Astrocyte (in vitro differentiated cells and primary cell): Measurements from ENCODE around the gene GRK6. TPM values are rescaled to one million over a fixed set of nuclear protein-coding genes. Genes with fewer than 3 reads are reported as not detected.
"Not testable (repeated sequence)": the region's sequence is repeated elsewhere in the genome, so short reads cannot be mapped to it uniquely, and the experiment has no call there.

Experiments
- DNase-seq: peaks from one replicate; pipeline ENCODE4 v3.0.0-alpha.2; 2010; ENCODE audit warnings: low read depth
- FAIRE-seq: peaks from 2 replicates; lab custom pipeline; 2011; peaks lifted over from hg19 to GRCh38; lab: Jason Lieb, UNC
- H2AFZ ChIP-seq: 2 replicates; pipeline ENCODE4 v1.6.0; 2012; ENCODE audit warnings: low read depth, low read length, inconsistent platforms
- H3K27ac ChIP-seq: 2 replicates; pipeline ENCODE4 v1.5.1; 2011; ENCODE audit warnings: low read depth, low read length, inconsistent platforms
- H3K27me3 ChIP-seq: 2 replicates; pipeline ENCODE4 v1.6.0; 2011; ENCODE audit warnings: low read length, inconsistent platforms; ENCODE audit not compliant: insufficient read depth
- H3K36me3 ChIP-seq: 2 replicates; pipeline ENCODE4 v1.5.1; 2011; ENCODE audit warnings: low read length, inconsistent platforms; ENCODE audit not compliant: insufficient read depth
- H3K4me1 ChIP-seq: 2 replicates; pipeline ENCODE4 v1.5.1; 2011; ENCODE audit warnings: low read length, inconsistent platforms; ENCODE audit not compliant: insufficient read depth
- H3K4me2 ChIP-seq: 2 replicates; pipeline ENCODE4 v1.6.0; 2012; ENCODE audit warnings: low read length, inconsistent platforms
- H3K4me3 ChIP-seq: 2 replicates; pipeline ENCODE4 v1.5.1; 2011; ENCODE audit warnings: low read depth, mild to moderate bottlenecking, low read length, inconsistent platforms; ENCODE audit not compliant: insufficient read depth
- H3K79me2 ChIP-seq: 2 replicates; pipeline ENCODE4 v1.6.0; 2012; ENCODE audit warnings: mild to moderate bottlenecking, low read length, inconsistent platforms; ENCODE audit not compliant: insufficient read depth
- H3K9ac ChIP-seq: 2 replicates; pipeline ENCODE4 v1.6.0; 2012; ENCODE audit warnings: mild to moderate bottlenecking, low read length, inconsistent platforms
- H3K9me3 ChIP-seq: 2 replicates; pipeline ENCODE4 v1.5.1; 2012; ENCODE audit warnings: low read depth, mild to moderate bottlenecking, low read length, inconsistent platforms; ENCODE audit not compliant: insufficient read depth
- H4K20me1 ChIP-seq: 2 replicates; pipeline ENCODE4 v1.6.0; 2012; ENCODE audit warnings: low read length, inconsistent platforms; ENCODE audit not compliant: insufficient read depth
- H3K27ac Mint-ChIP-seq: one replicate; pipeline ENCODE4 v1.8.0; 2021; ENCODE audit warnings: mild to moderate bottlenecking, mixed read lengths; ENCODE audit not compliant: unreplicated experiment
- H3K27me3 Mint-ChIP-seq: one replicate; pipeline ENCODE4 v1.8.0; 2021; ENCODE audit warnings: low read depth, mixed read lengths; ENCODE audit not compliant: unreplicated experiment
- H3K36me3 Mint-ChIP-seq: one replicate; pipeline ENCODE4 v1.8.0; 2021; ENCODE audit warnings: low read depth, mixed read lengths; ENCODE audit not compliant: unreplicated experiment
- H3K4me1 Mint-ChIP-seq: one replicate; pipeline ENCODE4 v1.8.0; 2021; ENCODE audit warnings: low read depth, mixed read lengths; ENCODE audit not compliant: unreplicated experiment
- H3K4me3 Mint-ChIP-seq: one replicate; pipeline ENCODE4 v1.8.0; 2021; ENCODE audit warnings: mild to moderate bottlenecking, moderate library complexity, mixed read lengths; ENCODE audit not compliant: unreplicated experiment
- H3K9me3 Mint-ChIP-seq: one replicate; pipeline ENCODE4 v1.8.0; 2021; ENCODE audit warnings: mild to moderate bottlenecking, mixed read lengths; ENCODE audit not compliant: unreplicated experiment
- EZH2 ChIP-seq: IDR thresholded peaks from 2 replicates; pipeline ENCODE4 v1.6.1; 2012; ENCODE audit warnings: mild to moderate bottlenecking, low read length, inconsistent platforms; ENCODE audit not compliant: insufficient read depth
- total RNA-seq: library from RNA; stranded (reverse); gene quantifications from 2 replicates; pipeline ENCODE4 v1.2.1, GENCODE V29; 2021
- TF ChIP-seq, protein P1 (sequence below): IDR thresholded peaks from 2 replicates; pipeline ENCODE4 v1.5.1; 2011; ENCODE audit warnings: low read depth, mild to moderate bottlenecking, inconsistent platforms, low read length, moderate library complexity; ENCODE audit not compliant: insufficient read depth

GRK6 gene
- total RNA-seq, 1 donor from 2014 or later = 25.9 TPM

DNA sequence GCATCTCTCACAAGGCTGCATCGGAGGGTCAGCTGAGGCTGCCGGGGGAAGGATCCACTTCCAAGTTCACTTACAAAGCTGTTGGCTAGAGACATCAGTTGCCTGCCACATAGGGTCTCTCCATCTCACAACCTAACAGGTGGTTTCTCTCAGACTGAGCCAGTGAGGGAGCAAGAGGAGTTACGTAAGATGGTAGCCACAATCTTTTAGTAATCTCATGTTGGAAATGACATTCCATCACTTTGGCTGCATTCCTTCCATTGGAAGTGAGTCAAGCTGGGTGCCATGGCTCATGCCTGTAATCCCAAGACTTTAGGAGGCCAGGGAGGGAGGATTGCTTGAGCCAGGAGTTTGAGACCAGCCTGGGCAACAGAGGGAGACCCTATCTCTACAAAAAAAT is 7.4 kb upstream of the GRK6 start:
- H3K36me3 Mint-ChIP-seq = peaks cover 2% of the 10 kb centered on the region
- Histone ChIP-seq H3K4me3 (no peak overlapping the region), H2AFZ (no peak overlapping the region), H3K9ac (no peak overlapping the region), H3K36me3 (no peaks in the 10 kb centered on the region), H4K20me1 (no peaks in the 10 kb centered on the region), H3K79me2 (no peaks in the 10 kb centered on the region), H3K4me1 (no peaks in the 10 kb centered on the region), H3K4me2 (no peak overlapping the region), H3K27ac (no peak overlapping the region), H3K27me3 (peaks cover 2% of the 10 kb centered on the region), H3K9me3 (no peaks in the 10 kb centered on the region)
- no peaks in the 10 kb centered on the region for H3K9me3 Mint-ChIP-seq
- H3K4me1 Mint-ChIP-seq = peaks cover 2% of the 10 kb centered on the region
- no peak for TF ChIP-seq EZH2
- TF ChIP-seq, protein P1, sequence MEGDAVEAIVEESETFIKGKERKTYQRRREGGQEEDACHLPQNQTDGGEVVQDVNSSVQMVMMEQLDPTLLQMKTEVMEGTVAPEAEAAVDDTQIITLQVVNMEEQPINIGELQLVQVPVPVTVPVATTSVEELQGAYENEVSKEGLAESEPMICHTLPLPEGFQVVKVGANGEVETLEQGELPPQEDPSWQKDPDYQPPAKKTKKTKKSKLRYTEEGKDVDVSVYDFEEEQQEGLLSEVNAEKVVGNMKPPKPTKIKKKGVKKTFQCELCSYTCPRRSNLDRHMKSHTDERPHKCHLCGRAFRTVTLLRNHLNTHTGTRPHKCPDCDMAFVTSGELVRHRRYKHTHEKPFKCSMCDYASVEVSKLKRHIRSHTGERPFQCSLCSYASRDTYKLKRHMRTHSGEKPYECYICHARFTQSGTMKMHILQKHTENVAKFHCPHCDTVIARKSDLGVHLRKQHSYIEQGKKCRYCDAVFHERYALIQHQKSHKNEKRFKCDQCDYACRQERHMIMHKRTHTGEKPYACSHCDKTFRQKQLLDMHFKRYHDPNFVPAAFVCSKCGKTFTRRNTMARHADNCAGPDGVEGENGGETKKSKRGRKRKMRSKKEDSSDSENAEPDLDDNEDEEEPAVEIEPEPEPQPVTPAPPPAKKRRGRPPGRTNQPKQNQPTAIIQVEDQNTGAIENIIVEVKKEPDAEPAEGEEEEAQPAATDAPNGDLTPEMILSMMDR = no peak
- FAIRE-seq = no peak
- DNase-seq = peak; percentile 40
- H3K27me3 Mint-ChIP-seq = peaks cover 31% of the 10 kb centered on the region
- no peak overlapping the region for H3K27ac Mint-ChIP-seq
- H3K4me3 Mint-ChIP-seq = no peak overlapping the region

DNA sequence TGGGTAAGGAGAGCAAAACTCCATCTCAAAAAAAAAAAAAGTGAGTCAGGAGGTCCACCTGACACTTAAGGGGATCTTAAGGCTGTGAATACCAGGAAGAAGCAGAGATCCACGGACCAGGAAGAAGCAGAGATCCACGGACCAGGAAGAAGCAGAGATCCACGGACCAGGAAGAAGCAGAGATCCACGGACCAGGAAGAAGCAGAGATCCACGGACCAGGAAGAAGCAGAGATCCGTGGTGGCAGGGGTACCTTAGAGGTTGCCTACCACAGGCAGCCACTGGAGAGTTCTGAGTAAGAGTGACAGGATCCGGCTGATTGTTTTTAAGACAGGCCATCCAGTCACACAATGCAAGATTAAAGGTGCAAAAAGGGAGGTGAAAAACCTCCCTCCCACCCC is 6.0 kb upstream of the GRK6 start:
- peaks cover 28% of the 10 kb centered on the region for H3K27me3 Mint-ChIP-seq
- H3K4me1 Mint-ChIP-seq, H3K27ac ChIP-seq, H4K20me1 ChIP-seq, H2AFZ ChIP-seq, H3K36me3 Mint-ChIP-seq, H3K4me2 ChIP-seq, H3K36me3 ChIP-seq, H3K27ac Mint-ChIP-seq, H3K4me3 Mint-ChIP-seq, H3K27me3 ChIP-seq, H3K4me1 ChIP-seq, FAIRE-seq, H3K9ac ChIP-seq, H3K9me3 ChIP-seq, H3K9me3 Mint-ChIP-seq, DNase-seq, H3K4me3 ChIP-seq, H3K79me2 ChIP-seq: not testable (repeated sequence)

DNA sequence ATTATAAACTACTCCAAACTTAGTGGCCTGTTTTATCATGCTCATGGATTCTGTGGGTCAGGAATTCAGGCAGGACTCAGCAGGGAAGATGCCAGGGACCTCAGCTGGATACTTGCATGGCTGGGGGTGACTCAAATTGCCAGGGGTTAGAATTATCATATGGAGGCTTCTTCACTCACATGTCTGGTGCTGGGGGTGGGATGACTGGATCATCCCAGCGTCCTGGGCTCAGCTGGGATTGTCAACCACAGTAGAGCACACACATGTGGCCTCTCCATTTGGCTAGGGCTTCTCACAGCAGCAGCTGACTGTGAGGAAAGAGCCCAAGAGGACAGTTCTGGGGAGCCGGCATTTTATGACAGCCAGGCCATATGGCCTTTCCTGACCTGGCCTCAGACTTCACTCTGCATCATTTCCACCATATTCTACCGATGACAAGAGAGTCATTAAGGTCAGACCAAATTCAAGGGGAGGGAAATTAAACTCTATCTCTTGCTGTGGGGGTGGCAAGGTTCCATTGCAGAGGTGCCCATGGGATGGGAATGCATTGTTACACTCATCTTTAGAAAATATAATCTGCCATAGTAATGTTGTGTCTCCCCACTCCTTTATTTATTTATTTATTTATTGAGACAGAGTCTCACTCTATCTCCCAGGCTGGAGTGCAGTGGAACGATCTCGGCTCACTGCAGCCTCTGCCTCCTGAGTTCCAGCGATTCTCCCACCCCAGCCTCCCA is 5.2 kb upstream of the GRK6 start:
- Mint-ChIP-seq H3K36me3 (peaks cover 2% of the 10 kb centered on the region), H3K9me3 (no peaks in the 10 kb centered on the region), H3K4me1 (peaks cover 2% of the 10 kb centered on the region), H3K27ac (no peak overlapping the region), H3K4me3 (no peak overlapping the region), H3K27me3 (peaks cover 26% of the 10 kb centered on the region)
- Histone ChIP-seq H3K27ac (no peak overlapping the region), H3K4me2 (no peak overlapping the region), H3K79me2 (no peaks in the 10 kb centered on the region), H4K20me1 (no peaks in the 10 kb centered on the region), H3K9ac (no peak overlapping the region), H2AFZ (no peak overlapping the region), H3K36me3 (no peaks in the 10 kb centered on the region), H3K4me3 (no peak overlapping the region), H3K9me3 (no peaks in the 10 kb centered on the region), H3K27me3 (no peaks in the 10 kb centered on the region), H3K4me1 (peaks cover 5% of the 10 kb centered on the region)
- TF ChIP-seq EZH2 = no peak
- TF ChIP-seq, protein P1 = no peak
- DNase-seq (no peak), FAIRE-seq (no peak)
